ENCODE data around the gene PTPRCAP. TPM values are rescaled to one million over a fixed set of nuclear protein-coding genes. Genes with fewer than 3 reads are reported as not detected.

PTPRCAP gene
- total and polyA plus RNA-seq, 4 donors, result 2.9 to 6.2 (median 4.5) TPM

DNA sequence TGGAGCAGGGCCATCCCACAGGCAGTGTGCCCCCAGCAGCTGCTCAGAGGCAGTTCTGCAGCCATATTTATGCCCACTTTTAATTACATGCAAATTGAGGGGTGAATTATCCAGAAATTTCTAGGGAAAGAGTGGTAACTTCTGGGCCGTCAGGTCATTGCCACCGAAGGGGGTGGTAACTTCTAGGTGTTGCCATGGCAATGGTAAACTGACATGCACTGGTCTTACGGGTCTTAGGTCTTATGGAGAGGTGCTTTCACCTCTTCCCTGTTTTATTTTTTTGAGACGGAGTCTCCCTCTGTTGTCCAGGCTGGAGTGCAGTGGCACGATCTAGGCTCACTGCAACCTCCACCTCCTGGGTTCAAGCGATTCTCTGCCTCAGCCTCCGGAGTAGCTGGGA is 35.4 kb upstream of the PTPRCAP start:
- H3K4me3 ChIP-seq (ENCODE audit: low read depth in 1 of 3, low read length in 3 of 3), result no peak overlapping the region
- no peaks in the 10 kb centered on the region for H3K36me3 ChIP-seq (ENCODE audit: control insufficient read depth in 4 of 4, insufficient read depth in 3 of 4, low read depth in 1 of 4, low read length in 3 of 4)
- DNase-seq (ENCODE audit: low spot score), result no peak
- no peaks in the 10 kb centered on the region for H3K9me3 ChIP-seq (ENCODE audit: control insufficient read depth in 4 of 4, low read length in 3 of 4)
- no peak overlapping the region for H3K27ac ChIP-seq (ENCODE audit: low read depth in 1 of 2, low read length in 2 of 2)
- H3K4me1 ChIP-seq (ENCODE audit: control insufficient read depth in 4 of 4, insufficient read depth in 4 of 4, low read length in 3 of 4), result peaks cover 5 to 21% (median 13%) of the 10 kb centered on the region in 4 donors
- H3K9ac ChIP-seq (ENCODE audit: low read depth in 1 of 2, low read length in 2 of 2), result no peak overlapping the region
- WGBS, result 69% methylated on average over 7 of the region's 7 CpGs
- no peaks in the 10 kb centered on the region for H3K27me3 ChIP-seq (ENCODE audit: control insufficient read depth in 4 of 4, insufficient read depth in 4 of 4, low read length in 3 of 4)
- no peak for TF ChIP-seq RXRA (IDR thresholded peaks at IDR 0.05)
- TF ChIP-seq, protein P1, sequence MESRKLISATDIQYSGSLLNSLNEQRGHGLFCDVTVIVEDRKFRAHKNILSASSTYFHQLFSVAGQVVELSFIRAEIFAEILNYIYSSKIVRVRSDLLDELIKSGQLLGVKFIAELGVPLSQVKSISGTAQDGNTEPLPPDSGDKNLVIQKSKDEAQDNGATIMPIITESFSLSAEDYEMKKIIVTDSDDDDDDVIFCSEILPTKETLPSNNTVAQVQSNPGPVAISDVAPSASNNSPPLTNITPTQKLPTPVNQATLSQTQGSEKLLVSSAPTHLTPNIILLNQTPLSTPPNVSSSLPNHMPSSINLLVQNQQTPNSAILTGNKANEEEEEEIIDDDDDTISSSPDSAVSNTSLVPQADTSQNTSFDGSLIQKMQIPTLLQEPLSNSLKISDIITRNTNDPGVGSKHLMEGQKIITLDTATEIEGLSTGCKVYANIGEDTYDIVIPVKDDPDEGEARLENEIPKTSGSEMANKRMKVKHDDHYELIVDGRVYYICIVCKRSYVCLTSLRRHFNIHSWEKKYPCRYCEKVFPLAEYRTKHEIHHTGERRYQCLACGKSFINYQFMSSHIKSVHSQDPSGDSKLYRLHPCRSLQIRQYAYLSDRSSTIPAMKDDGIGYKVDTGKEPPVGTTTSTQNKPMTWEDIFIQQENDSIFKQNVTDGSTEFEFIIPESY (IDR thresholded peaks at IDR 0.05), result no peak
- no peak for TF ChIP-seq TAF1 (conservative IDR thresholded peaks at IDR 0.05)
- no peak for TF ChIP-seq JUND (IDR thresholded peaks at IDR 0.05)
- TF ChIP-seq, protein P2, sequence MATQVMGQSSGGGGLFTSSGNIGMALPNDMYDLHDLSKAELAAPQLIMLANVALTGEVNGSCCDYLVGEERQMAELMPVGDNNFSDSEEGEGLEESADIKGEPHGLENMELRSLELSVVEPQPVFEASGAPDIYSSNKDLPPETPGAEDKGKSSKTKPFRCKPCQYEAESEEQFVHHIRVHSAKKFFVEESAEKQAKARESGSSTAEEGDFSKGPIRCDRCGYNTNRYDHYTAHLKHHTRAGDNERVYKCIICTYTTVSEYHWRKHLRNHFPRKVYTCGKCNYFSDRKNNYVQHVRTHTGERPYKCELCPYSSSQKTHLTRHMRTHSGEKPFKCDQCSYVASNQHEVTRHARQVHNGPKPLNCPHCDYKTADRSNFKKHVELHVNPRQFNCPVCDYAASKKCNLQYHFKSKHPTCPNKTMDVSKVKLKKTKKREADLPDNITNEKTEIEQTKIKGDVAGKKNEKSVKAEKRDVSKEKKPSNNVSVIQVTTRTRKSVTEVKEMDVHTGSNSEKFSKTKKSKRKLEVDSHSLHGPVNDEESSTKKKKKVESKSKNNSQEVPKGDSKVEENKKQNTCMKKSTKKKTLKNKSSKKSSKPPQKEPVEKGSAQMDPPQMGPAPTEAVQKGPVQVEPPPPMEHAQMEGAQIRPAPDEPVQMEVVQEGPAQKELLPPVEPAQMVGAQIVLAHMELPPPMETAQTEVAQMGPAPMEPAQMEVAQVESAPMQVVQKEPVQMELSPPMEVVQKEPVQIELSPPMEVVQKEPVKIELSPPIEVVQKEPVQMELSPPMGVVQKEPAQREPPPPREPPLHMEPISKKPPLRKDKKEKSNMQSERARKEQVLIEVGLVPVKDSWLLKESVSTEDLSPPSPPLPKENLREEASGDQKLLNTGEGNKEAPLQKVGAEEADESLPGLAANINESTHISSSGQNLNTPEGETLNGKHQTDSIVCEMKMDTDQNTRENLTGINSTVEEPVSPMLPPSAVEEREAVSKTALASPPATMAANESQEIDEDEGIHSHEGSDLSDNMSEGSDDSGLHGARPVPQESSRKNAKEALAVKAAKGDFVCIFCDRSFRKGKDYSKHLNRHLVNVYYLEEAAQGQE (IDR thresholded peaks at IDR 0.05), result no peak
- TF ChIP-seq FOXA1 (IDR thresholded peaks at IDR 0.05), result no peak
- no peak for TF ChIP-seq ATF3 (IDR thresholded peaks at IDR 0.05)
- TF ChIP-seq FOXA2 (IDR thresholded peaks at IDR 0.05), result no peak
- TF ChIP-seq HNF4G (IDR thresholded peaks at IDR 0.05), result no peak
- TF ChIP-seq HNF4A (conservative IDR thresholded peaks at IDR 0.05), result no peak
- TF ChIP-seq NR2F2 (IDR thresholded peaks at IDR 0.05), result no peak
- TF ChIP-seq RAD21 (IDR thresholded peaks at IDR 0.05), result no peak
- TF ChIP-seq SP1 (IDR thresholded peaks at IDR 0.05), result no peak
- TF ChIP-seq, protein P3, sequence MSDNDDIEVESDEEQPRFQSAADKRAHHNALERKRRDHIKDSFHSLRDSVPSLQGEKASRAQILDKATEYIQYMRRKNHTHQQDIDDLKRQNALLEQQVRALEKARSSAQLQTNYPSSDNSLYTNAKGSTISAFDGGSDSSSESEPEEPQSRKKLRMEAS (IDR thresholded peaks at IDR 0.05), result no peak
- TF ChIP-seq YY1 (IDR thresholded peaks at IDR 0.05), result no peak
- TF ChIP-seq, protein P4, sequence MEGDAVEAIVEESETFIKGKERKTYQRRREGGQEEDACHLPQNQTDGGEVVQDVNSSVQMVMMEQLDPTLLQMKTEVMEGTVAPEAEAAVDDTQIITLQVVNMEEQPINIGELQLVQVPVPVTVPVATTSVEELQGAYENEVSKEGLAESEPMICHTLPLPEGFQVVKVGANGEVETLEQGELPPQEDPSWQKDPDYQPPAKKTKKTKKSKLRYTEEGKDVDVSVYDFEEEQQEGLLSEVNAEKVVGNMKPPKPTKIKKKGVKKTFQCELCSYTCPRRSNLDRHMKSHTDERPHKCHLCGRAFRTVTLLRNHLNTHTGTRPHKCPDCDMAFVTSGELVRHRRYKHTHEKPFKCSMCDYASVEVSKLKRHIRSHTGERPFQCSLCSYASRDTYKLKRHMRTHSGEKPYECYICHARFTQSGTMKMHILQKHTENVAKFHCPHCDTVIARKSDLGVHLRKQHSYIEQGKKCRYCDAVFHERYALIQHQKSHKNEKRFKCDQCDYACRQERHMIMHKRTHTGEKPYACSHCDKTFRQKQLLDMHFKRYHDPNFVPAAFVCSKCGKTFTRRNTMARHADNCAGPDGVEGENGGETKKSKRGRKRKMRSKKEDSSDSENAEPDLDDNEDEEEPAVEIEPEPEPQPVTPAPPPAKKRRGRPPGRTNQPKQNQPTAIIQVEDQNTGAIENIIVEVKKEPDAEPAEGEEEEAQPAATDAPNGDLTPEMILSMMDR (IDR thresholded peaks at IDR 0.05; ENCODE audit: low read depth, low read length, missing input control), result no peak
- no peak for TF ChIP-seq EGR1 (IDR thresholded peaks at IDR 0.05; ENCODE audit: low read depth in 2 of 2)
- TF ChIP-seq GABPA (IDR thresholded peaks at IDR 0.05 in 1 of 2, conservative IDR thresholded peaks at IDR 0.05 in 1 of 2), result no peak

Data from liver (tissue), 9 donors.